GM23248 (cell line): ENCODE data around the gene SLC6A16. TPM values are rescaled to one million over a fixed set of nuclear protein-coding genes. Genes with fewer than 3 reads are reported as not detected.
"Not testable (repeated sequence)": the region's sequence is repeated elsewhere in the genome, so short reads cannot be mapped to it uniquely, and the experiment has no call there.

Experiments
- DNase-seq: peaks from one replicate; pipeline ENCODE4 v3.0.0-alpha.2; 2015
- H2AFZ ChIP-seq: fragments of 200-600 bp; sonication (generic); 2 replicates; pipeline ENCODE4 v1.6.1; 2016; ENCODE audit warnings: antibody characterized with exemption
- H3F3A ChIP-seq: fragments of 200-600 bp; sonication (generic); 2 replicates; pipeline ENCODE4 v1.6.1; 2016; ENCODE audit warnings: mild to moderate bottlenecking, antibody characterized with exemption, mixed run types; ENCODE audit not compliant: insufficient read depth
- H3K27ac ChIP-seq: fragments of 200-600 bp; sonication (generic); 2 replicates; pipeline ENCODE4 v1.5.1; 2016; ENCODE audit warnings: mild to moderate bottlenecking
- H3K27me3 ChIP-seq: fragments of 200-600 bp; sonication (generic); replicated peaks from 2 replicates; pipeline ENCODE4 v1.6.1; 2016; ENCODE audit warnings: mild to moderate bottlenecking; ENCODE audit not compliant: insufficient read depth
- H3K36me3 ChIP-seq: fragments of 200-600 bp; sonication (generic); 2 replicates; pipeline ENCODE4 v1.6.1; 2016; ENCODE audit warnings: low read depth, mild to moderate bottlenecking
- H3K4me1 ChIP-seq: fragments of 200-600 bp; sonication (generic); 2 replicates; pipeline ENCODE4 v1.6.1; 2016; ENCODE audit warnings: mild to moderate bottlenecking; ENCODE audit not compliant: insufficient read depth
- H3K4me2 ChIP-seq: fragments of 200-600 bp; sonication (generic); one replicate; pipeline ENCODE4 v1.6.1; 2016; ENCODE audit warnings: mild to moderate bottlenecking; ENCODE audit not compliant: unreplicated experiment
- H3K4me3 ChIP-seq: fragments of 200-600 bp; sonication (generic); 2 replicates; pipeline ENCODE4 v1.5.1; 2016; ENCODE audit warnings: mild to moderate bottlenecking
- H3K79me2 ChIP-seq: fragments of 200-600 bp; sonication (generic); 2 replicates; pipeline ENCODE4 v1.6.1; 2016; ENCODE audit warnings: mild to moderate bottlenecking; ENCODE audit not compliant: insufficient read depth
- H3K9ac ChIP-seq: fragments of 200-600 bp; sonication (generic); 2 replicates; pipeline ENCODE4 v1.6.1; 2016; ENCODE audit warnings: mild to moderate bottlenecking
- H3K9me2 ChIP-seq: fragments of 200-600 bp; sonication (generic); 2 replicates; pipeline ENCODE4 v1.6.1; 2016; ENCODE audit warnings: mixed run types, mild to moderate bottlenecking, moderate library complexity; ENCODE audit not compliant: insufficient read depth
- H3K9me3 ChIP-seq: fragments of 200-600 bp; sonication (generic); one replicate; pipeline ENCODE4 v1.6.1; 2017; ENCODE audit warnings: low read depth
- H4K20me1 ChIP-seq: fragments of 200-600 bp; sonication (generic); 2 replicates; pipeline ENCODE4 v1.6.0; 2016; ENCODE audit not compliant: insufficient read depth
- EZH2 ChIP-seq: fragments of 200-600 bp; sonication (generic); IDR thresholded peaks from 2 replicates; pipeline ENCODE4 v1.6.1; 2018; ENCODE audit warnings: antibody characterized with exemption, mild to moderate bottlenecking; ENCODE audit not compliant: insufficient read depth, poor library complexity, severe bottlenecking
- EZH2phosphoT487 ChIP-seq: fragments of 200-600 bp; sonication (generic); IDR thresholded peaks from 2 replicates; pipeline ENCODE4 v1.6.1; 2018; ENCODE audit warnings: antibody characterized with exemption, moderate library complexity, mild to moderate bottlenecking, low read depth; ENCODE audit not compliant: insufficient read depth
- WGBS, 2 experiments: methylation state at CpG; one replicate each; pipeline ENCODE4 v1.1.6; 2015 to 2017; ENCODE audit warnings: low lambda C conversion rate in 2 of 2, low coverage in 1 of 2; ENCODE audit errors: missing lambda C conversion rate in 2 of 2; 5-methylcytosine and 5-hydroxymethylcytosine counted together
- in situ Hi-C: fragments of 300-500 bp; cut with MboI; formaldehyde crosslinking; loops from 2 replicates; pipeline ENCODE4 v1.15.0; 2020
- polyA plus RNA-seq: library from polyadenylated mRNA; unstranded; fragments of >200 nt; fragmentation: Nextera tagmentation; extraction: Ambion mirVana; gene quantifications from 2 replicates; pipeline ENCODE4 v1.2.1, GENCODE V29; 2016
- total RNA-seq: library from RNA; depleted of rRNA; stranded (reverse); fragments of >200 nt; shearing (Covaris generic); gene quantifications from 2 replicates; pipeline ENCODE4 v1.2.3, GENCODE V29; 2014

The SLC6A16 gene
- total and polyA plus RNA-seq, 2 experiments from 2014 or later = 0.40 TPM; not detected in 1

DNA sequence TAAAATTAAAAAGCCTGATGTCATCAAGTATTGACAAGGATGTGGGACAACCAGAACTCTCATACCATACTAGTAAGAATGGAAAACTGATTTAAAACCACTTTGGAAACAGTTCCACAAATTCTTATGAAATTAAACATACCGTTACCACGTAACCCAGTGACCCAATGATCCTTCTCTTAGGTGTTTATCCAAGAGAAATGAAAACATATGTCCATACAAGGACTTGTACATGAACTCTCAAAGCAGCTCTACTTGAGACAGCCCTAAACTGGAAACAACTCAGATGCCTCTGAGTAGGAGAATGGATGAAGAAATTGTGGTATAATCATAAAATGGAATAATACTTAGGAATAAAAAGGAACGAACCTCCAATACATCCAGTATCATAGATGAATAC, 27.6 kb downstream of the SLC6A16 start:
- H3K79me2 ChIP-seq = no peaks in the 10 kb centered on the region
- no peaks in the 10 kb centered on the region for H3K36me3 ChIP-seq
- no peaks in the 10 kb centered on the region for H3K9me3 ChIP-seq
- H3K4me1 ChIP-seq = no peaks in the 10 kb centered on the region
- H3K9ac ChIP-seq = no peak overlapping the region
- DNase-seq = no peak
- H3F3A ChIP-seq = no peaks in the 10 kb centered on the region
- in situ Hi-C loops = no loop called here
- peaks cover 18% of the 10 kb centered on the region; the same call in 1 of the 2 replicates for H3K27me3 ChIP-seq
- TF ChIP-seq EZH2 = no peak
- no peak for TF ChIP-seq EZH2phosphoT487
- no peak overlapping the region for H3K4me3 ChIP-seq
- 53 to 54% methylated on average over 3 of the region's 3 CpGs for WGBS, 2 experiments
- H4K20me1 ChIP-seq = no peaks in the 10 kb centered on the region
- H3K27ac ChIP-seq = no peak overlapping the region
- no peak overlapping the region for H3K4me2 ChIP-seq
- no peak overlapping the region for H2AFZ ChIP-seq
- no peaks in the 10 kb centered on the region for H3K9me2 ChIP-seq

DNA sequence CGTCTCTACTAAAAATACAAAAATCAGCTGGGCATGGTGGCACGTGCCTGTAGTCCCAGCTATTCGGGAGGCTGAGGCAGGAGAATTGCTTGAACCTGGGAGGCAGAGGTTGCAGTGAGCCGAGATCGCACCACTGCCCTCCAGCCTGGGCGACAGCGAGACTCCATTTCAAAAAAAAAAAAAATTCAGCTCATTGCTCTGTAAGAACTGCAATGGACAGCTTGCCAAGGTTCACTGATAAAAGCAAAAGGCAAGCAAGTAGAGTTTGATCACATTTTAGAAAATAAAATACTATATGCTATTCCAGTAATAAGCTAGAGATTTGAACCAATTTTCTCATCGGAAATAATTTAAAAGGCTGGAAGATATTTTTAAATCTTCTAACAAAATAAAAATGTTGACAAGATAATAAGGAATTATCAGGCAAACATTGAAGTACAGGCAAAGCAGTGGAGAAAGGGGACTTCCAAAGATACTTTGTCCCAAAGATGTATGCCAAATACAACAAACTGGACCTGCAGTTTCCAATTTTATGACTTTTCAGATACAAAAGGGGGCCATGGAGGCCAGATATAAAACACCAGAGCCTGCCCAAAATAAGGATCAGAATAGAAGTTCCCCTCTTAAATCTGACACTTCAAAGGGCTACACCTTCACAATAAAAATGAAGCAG, 29.6 kb downstream of the SLC6A16 start:
- TF ChIP-seq EZH2 = no peak
- no peak for TF ChIP-seq EZH2phosphoT487
- Histone ChIP-seq H3K4me2 (no peak overlapping the region), H3K4me1 (no peaks in the 10 kb centered on the region), H4K20me1 (no peaks in the 10 kb centered on the region), H2AFZ (no peak overlapping the region), H3F3A (no peaks in the 10 kb centered on the region), H3K9ac (no peak overlapping the region), H3K79me2 (no peaks in the 10 kb centered on the region), H3K36me3 (no peaks in the 10 kb centered on the region), H3K9me2 (no peaks in the 10 kb centered on the region), H3K27ac (no peak overlapping the region), H3K4me3 (no peak overlapping the region), H3K27me3 (peaks cover 18% of the 10 kb centered on the region; the same call in 1 of the 2 replicates), H3K9me3 (no peaks in the 10 kb centered on the region)
- WGBS, 2 experiments = 73 to 78% methylated on average over 7 to 8 of the region's 8 CpGs
- in situ Hi-C loops = no loop called here
- DNase-seq = no peak

DNA sequence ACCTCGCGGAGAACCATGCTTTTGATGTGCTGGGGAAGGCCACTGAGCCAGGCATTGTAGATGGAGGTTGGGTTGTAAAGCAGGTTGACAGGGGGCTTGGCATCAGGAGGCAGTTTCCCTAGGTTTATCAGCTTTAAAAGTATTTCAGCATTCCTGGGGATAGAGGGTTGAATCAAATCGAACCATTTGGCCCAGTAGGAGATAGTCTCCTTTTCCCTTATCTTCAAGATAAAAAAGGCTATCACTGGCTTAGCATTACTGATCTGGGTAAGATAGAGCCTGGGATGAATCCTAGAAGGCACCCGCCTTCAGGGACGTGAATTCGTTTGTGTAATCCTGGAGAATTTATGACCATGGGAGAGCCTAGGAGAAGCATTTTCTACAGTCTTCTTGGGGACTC, 30.6 kb downstream of the SLC6A16 start:
- H3K9me3 ChIP-seq = no peaks in the 10 kb centered on the region
- H3K4me2 ChIP-seq = no peak overlapping the region
- no peak overlapping the region for H3K27ac ChIP-seq
- H3K9me2 ChIP-seq = no peaks in the 10 kb centered on the region
- no peaks in the 10 kb centered on the region for H3F3A ChIP-seq
- no peaks in the 10 kb centered on the region for H3K79me2 ChIP-seq
- 69 to 83% methylated on average over 6 of the region's 6 CpGs for WGBS, 2 experiments
- H3K9ac ChIP-seq = no peak overlapping the region
- in situ Hi-C loops = no loop called here
- H3K4me1 ChIP-seq = no peaks in the 10 kb centered on the region
- H3K36me3 ChIP-seq = no peaks in the 10 kb centered on the region
- H4K20me1 ChIP-seq = no peaks in the 10 kb centered on the region
- peaks cover 18% of the 10 kb centered on the region; the same call in 1 of the 2 replicates for H3K27me3 ChIP-seq
- no peak overlapping the region for H3K4me3 ChIP-seq
- TF ChIP-seq EZH2phosphoT487 = no peak
- no peak for TF ChIP-seq EZH2
- no peak for DNase-seq
- no peak overlapping the region for H2AFZ ChIP-seq

DNA sequence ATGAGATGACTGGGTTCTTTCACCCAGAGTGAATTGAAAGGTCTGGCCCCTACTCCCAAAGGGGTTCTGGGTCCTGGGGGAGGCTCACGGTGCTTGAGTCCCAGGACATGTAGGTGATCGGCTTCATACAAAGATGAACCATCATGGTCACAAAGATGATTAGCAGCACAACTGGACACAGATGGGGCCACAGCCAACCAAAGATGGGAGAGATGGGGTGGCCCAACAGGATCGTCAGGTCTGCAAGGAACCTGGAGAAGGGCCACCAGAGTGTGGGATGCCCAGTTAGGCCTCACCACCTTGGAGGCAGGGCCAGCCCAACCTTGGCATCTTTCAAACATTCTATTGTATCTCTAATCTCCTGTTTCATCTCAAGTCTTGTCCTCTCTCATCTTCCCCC, 34.5 kb downstream of the SLC6A16 start:
- Histone ChIP-seq H3K4me3 (no peak overlapping the region), H4K20me1 (no peaks in the 10 kb centered on the region), H3K27ac (no peak overlapping the region), H3K27me3 (peaks cover 2% of the 10 kb centered on the region; the same call in 1 of the 2 replicates), H2AFZ (no peak overlapping the region), H3K4me2 (no peak overlapping the region), H3F3A (no peaks in the 10 kb centered on the region), H3K4me1 (no peaks in the 10 kb centered on the region), H3K36me3 (no peaks in the 10 kb centered on the region), H3K9me3 (no peaks in the 10 kb centered on the region), H3K79me2 (no peaks in the 10 kb centered on the region), H3K9ac (no peak overlapping the region), H3K9me2 (no peaks in the 10 kb centered on the region)
- DNase-seq = no peak
- TF ChIP-seq EZH2phosphoT487 = no peak
- no peak for TF ChIP-seq EZH2
- in situ Hi-C loops = no loop called here
- 38 to 43% methylated on average over 3 of the region's 3 CpGs for WGBS, 2 experiments

DNA sequence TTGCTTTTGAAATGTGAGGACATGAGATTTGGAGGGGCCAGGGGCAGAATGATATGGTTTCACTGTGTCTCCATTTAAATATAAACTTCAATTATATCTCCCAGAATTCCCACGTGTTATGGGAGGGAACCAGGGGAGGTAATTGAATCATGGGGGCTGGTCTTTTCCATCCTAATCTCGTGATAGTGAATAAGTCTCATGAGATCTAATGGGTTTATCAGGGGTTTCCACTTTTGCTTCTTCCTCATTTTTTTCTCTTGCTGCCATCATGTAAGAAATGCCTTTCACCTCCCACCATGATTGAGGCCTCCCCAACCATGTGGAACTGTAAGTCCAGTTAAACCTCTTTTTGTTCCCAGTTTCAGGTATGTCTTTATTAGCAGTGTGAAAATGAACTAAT, 35.7 kb downstream of the SLC6A16 start:
- H3K9me2 ChIP-seq, H3K4me2 ChIP-seq, H2AFZ ChIP-seq, H3K4me1 ChIP-seq, H3K27ac ChIP-seq, H3K9me3 ChIP-seq, H3K9ac ChIP-seq, H3K79me2 ChIP-seq, H3K36me3 ChIP-seq, H3K4me3 ChIP-seq, H4K20me1 ChIP-seq, in situ Hi-C loops, DNase-seq, H3F3A ChIP-seq, H3K27me3 ChIP-seq: not testable (repeated sequence)
- WGBS, 2 experiments = 23 to 25% methylated on average over 2 of the region's 2 CpGs

DNA sequence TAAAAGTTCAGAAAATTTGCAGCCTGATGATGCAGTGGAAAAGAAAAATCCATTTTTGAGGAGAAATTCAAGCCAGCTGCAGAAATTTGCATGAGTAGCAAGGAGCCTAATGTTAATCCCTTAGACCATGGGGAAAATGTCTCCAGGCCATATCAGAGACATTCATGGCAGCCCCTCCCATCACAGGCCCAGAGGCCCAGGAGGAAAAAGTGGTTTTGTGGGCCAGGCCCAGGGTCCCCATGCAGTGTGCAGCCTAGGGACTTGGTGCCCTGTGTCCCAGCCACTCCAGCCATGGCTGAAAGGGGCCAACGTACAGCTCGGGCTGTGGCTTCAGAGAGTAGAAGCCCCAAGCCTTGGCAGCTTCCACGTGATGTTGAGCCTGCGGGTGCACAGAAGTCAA, 36.8 kb downstream of the SLC6A16 start:
- H4K20me1 ChIP-seq, H3K36me3 ChIP-seq, H3K27ac ChIP-seq, H3K79me2 ChIP-seq, H3F3A ChIP-seq, H3K9ac ChIP-seq, H3K9me3 ChIP-seq, H3K27me3 ChIP-seq, H3K4me3 ChIP-seq, H3K4me1 ChIP-seq, DNase-seq, H2AFZ ChIP-seq, H3K9me2 ChIP-seq, H3K4me2 ChIP-seq, in situ Hi-C loops: not testable (repeated sequence)
- 69 to 71% methylated on average over 4 of the region's 4 CpGs for WGBS, 2 experiments
